Heart left ventricle (tissue), 13 donors: ENCODE data around the gene TSPAN6.

Source experiments
- CTCF ChIP-seq, 12 donors: fragments of 200-600 bp; sonication (generic) in 4 of 12; IDR thresholded peaks; one replicate each; pipeline versions ENCODE4 v1.5.0 to v1.8.0; 2018 to 2022; ENCODE audit warnings: antibody characterized with exemption in 12 of 12, mild to moderate bottlenecking in 5 of 12
- POLR2A ChIP-seq, 2 donors: fragments of 450-650 bp; IDR thresholded peaks; one replicate each; pipeline ENCODE4 v1.6.1; 2017; ENCODE audit warnings: antibody characterized with exemption in 2 of 2, mild to moderate bottlenecking in 2 of 2, moderate library complexity in 2 of 2
- donor health status: ischemic (EF 13 %, LVEDD 7.1; RV severe dilation, severe dysfunction).
- donor health status: DM: no; HTN: yes; CAD: no.
- donor health status: DM: no; HTN: no; CAD: no.
- donor health status: ischemic (EF 25% LVEDD 6.9; RV normal size, moderate dysfunction).
- donor health status: ischemic (EF 25% LVEDD 5.7; RV mildly dilated, moderate dysfunction).
- donor health status: ischemic (EF 35%, LVEDD 5.7; RV mildly dilated, moderate dysfunction).
- donor health status: nonischemic (EF 11% LVEDD 7.7; RV severe dilation, severe dysfunction).
- donor health status: DM: yes; HTN: yes; CAD: no.
- donor health status: PGD.
- donor health status: ischemic (EF 29% LVEDD 5.4; RV normal size, mild dysfunction).
- donor health status: nonischemic (EF 23%, LVEDD 6.1; RV moderate dilation, normal function).

- TF ChIP-seq CTCF (IDR thresholded peaks at IDR 0.05), result no peak
- no peak for TF ChIP-seq POLR2A (IDR thresholded peaks at IDR 0.05)
Measured at GRCh38 chrX:100586747-100587146, 49.9 kb downstream of the TSPAN6 start.
